ENCODE data around the gene TRIO. TPM values are rescaled to one million over a fixed set of nuclear protein-coding genes. Genes with fewer than 3 reads are reported as not detected.

Gene TRIO
- total RNA-seq, 2 experiments from 2014 or later, result 3.5 to 6.6 TPM

- Mint-ChIP-seq H3K4me1 (ENCODE audit: low read depth) (no peaks in the 10 kb centered on the region), H3K4me3 (no peak overlapping the region), H3K9me3 (ENCODE audit: insufficient read depth) (no peaks in the 10 kb centered on the region), H3K27me3 (ENCODE audit: low read depth) (peaks cover 26% of the 10 kb centered on the region), H3K27ac (no peak overlapping the region), H3K36me3 (ENCODE audit: low read depth) (no peaks in the 10 kb centered on the region)
- no peak for DNase-seq
- CTCF ChIA-PET, result no interaction called here
- POLR2A ChIA-PET, result no interaction called here
- ATAC-seq, result no peak
These were observed 69.0 kb downstream of the TRIO start for GRCh38 chr5:14211818-14212803.

GRCh38 chr5:14212838-14213237, 69.7 kb downstream of the TRIO start:
- DNase-seq, result no peak
- Mint-ChIP-seq H3K36me3 (ENCODE audit: low read depth) (no peaks in the 10 kb centered on the region), H3K4me1 (ENCODE audit: low read depth) (no peaks in the 10 kb centered on the region), H3K27ac (no peak overlapping the region), H3K27me3 (ENCODE audit: low read depth) (peaks cover 23% of the 10 kb centered on the region), H3K4me3 (no peak overlapping the region), H3K9me3 (ENCODE audit: insufficient read depth) (no peaks in the 10 kb centered on the region)
- CTCF ChIA-PET, result interaction anchor here (0.8 kb wide), 1 partner anchor 139 kb away, joined by 3 read pairs; no protein-coding TSS in a partner anchor
- no peak for ATAC-seq
- POLR2A ChIA-PET, result no interaction called here

GRCh38 chr5:14213253-14213652, 70.1 kb downstream of the TRIO start:
- H3K27ac Mint-ChIP-seq, result no peak overlapping the region
- CTCF ChIA-PET, result interaction anchor here (0.8 kb wide), 1 partner anchor 139 kb away, joined by 3 read pairs; no protein-coding TSS in a partner anchor
- H3K9me3 Mint-ChIP-seq (ENCODE audit: insufficient read depth), result no peaks in the 10 kb centered on the region
- DNase-seq, result no peak
- no peak overlapping the region for H3K4me3 Mint-ChIP-seq
- no peaks in the 10 kb centered on the region for H3K4me1 Mint-ChIP-seq (ENCODE audit: low read depth)
- no peak for ATAC-seq
- no peaks in the 10 kb centered on the region for H3K36me3 Mint-ChIP-seq (ENCODE audit: low read depth)
- peaks cover 25% of the 10 kb centered on the region for H3K27me3 Mint-ChIP-seq (ENCODE audit: low read depth)
- POLR2A ChIA-PET, result no interaction called here

GRCh38 chr5:14213813-14214585, 70.9 kb downstream of the TRIO start:
- no peak for DNase-seq
- CTCF ChIA-PET, result interaction anchor here (0.8 kb wide), 1 partner anchor 138 kb away, joined by 3 read pairs; no protein-coding TSS in a partner anchor
- no peak for ATAC-seq
- Mint-ChIP-seq H3K36me3 (ENCODE audit: low read depth) (no peaks in the 10 kb centered on the region), H3K9me3 (ENCODE audit: insufficient read depth) (no peaks in the 10 kb centered on the region), H3K4me3 (no peak overlapping the region), H3K4me1 (ENCODE audit: low read depth) (no peaks in the 10 kb centered on the region), H3K27me3 (ENCODE audit: low read depth) (peaks cover 26% of the 10 kb centered on the region), H3K27ac (no peak overlapping the region)
- POLR2A ChIA-PET, result no interaction called here

- ChIA-PET CTCF (no interaction called here), POLR2A (no interaction called here)
- DNase-seq (no peak), ATAC-seq (no peak)
- Mint-ChIP-seq H3K4me3 (no peak overlapping the region), H3K9me3 (ENCODE audit: insufficient read depth) (no peaks in the 10 kb centered on the region), H3K27ac (no peak overlapping the region), H3K27me3 (ENCODE audit: low read depth) (peaks cover 26% of the 10 kb centered on the region), H3K4me1 (ENCODE audit: low read depth) (no peaks in the 10 kb centered on the region), H3K36me3 (ENCODE audit: low read depth) (no peaks in the 10 kb centered on the region)
These were observed 72.8 kb downstream of the TRIO start for GRCh38 chr5:14215901-14216300.

- no peak overlapping the region for H3K27ac Mint-ChIP-seq
- ChIA-PET CTCF (no interaction called here), POLR2A (no interaction called here)
- H3K4me1 Mint-ChIP-seq (ENCODE audit: low read depth), result peaks cover 1% of the 10 kb centered on the region
- ATAC-seq, result no peak
- H3K4me3 Mint-ChIP-seq, result no peak overlapping the region
- H3K9me3 Mint-ChIP-seq (ENCODE audit: insufficient read depth), result no peaks in the 10 kb centered on the region
- H3K36me3 Mint-ChIP-seq (ENCODE audit: low read depth), result peaks cover 2% of the 10 kb centered on the region
- peaks cover 31% of the 10 kb centered on the region for H3K27me3 Mint-ChIP-seq (ENCODE audit: low read depth)
- DNase-seq, result no peak
These were observed 73.2 kb downstream of the TRIO start for GRCh38 chr5:14216372-14216771.

GRCh38 chr5:14216902-14217301, 73.8 kb downstream of the TRIO start:
- Mint-ChIP-seq H3K36me3 (ENCODE audit: low read depth) (peaks cover 4% of the 10 kb centered on the region), H3K27me3 (ENCODE audit: low read depth) (peaks cover 36% of the 10 kb centered on the region), H3K27ac (no peak overlapping the region), H3K4me3 (no peak overlapping the region), H3K4me1 (ENCODE audit: low read depth) (peaks cover 7% of the 10 kb centered on the region), H3K9me3 (ENCODE audit: insufficient read depth) (no peaks in the 10 kb centered on the region)
- CTCF ChIA-PET, result no interaction called here
- ATAC-seq (no peak), DNase-seq (no peak)
- POLR2A ChIA-PET, result no interaction called here

GRCh38 chr5:14217587-14217986, 74.4 kb downstream of the TRIO start:
- Mint-ChIP-seq H3K4me3 (no peak overlapping the region), H3K4me1 (ENCODE audit: low read depth) (peaks cover 9% of the 10 kb centered on the region), H3K27me3 (ENCODE audit: low read depth) (peaks cover 33% of the 10 kb centered on the region), H3K36me3 (ENCODE audit: low read depth) (peaks cover 4% of the 10 kb centered on the region), H3K9me3 (ENCODE audit: insufficient read depth) (no peaks in the 10 kb centered on the region), H3K27ac (no peak overlapping the region)
- CTCF ChIA-PET, result no interaction called here
- ATAC-seq, result no peak
- DNase-seq, result no peak
- POLR2A ChIA-PET, result no interaction called here

- no peak overlapping the region for H3K27ac Mint-ChIP-seq
- no peak for DNase-seq
- no peaks in the 10 kb centered on the region for H3K9me3 Mint-ChIP-seq (ENCODE audit: insufficient read depth)
- ATAC-seq, result no peak
- POLR2A ChIA-PET, result no interaction called here
- no peak overlapping the region for H3K4me3 Mint-ChIP-seq
- CTCF ChIA-PET, result no interaction called here
- peaks cover 14% of the 10 kb centered on the region for H3K4me1 Mint-ChIP-seq (ENCODE audit: low read depth)
- H3K27me3 Mint-ChIP-seq (ENCODE audit: low read depth), result peaks cover 31% of the 10 kb centered on the region
- peaks cover 4% of the 10 kb centered on the region for H3K36me3 Mint-ChIP-seq (ENCODE audit: low read depth)
These were observed 74.9 kb downstream of the TRIO start for GRCh38 chr5:14218011-14218410.

GRCh38 chr5:14218480-14218879, 75.3 kb downstream of the TRIO start:
- peaks cover 30% of the 10 kb centered on the region for H3K27me3 Mint-ChIP-seq (ENCODE audit: low read depth)
- ATAC-seq (no peak), DNase-seq (no peak)
- peaks cover 4% of the 10 kb centered on the region for H3K36me3 Mint-ChIP-seq (ENCODE audit: low read depth)
- no peaks in the 10 kb centered on the region for H3K9me3 Mint-ChIP-seq (ENCODE audit: insufficient read depth)
- POLR2A ChIA-PET, result no interaction called here
- CTCF ChIA-PET, result no interaction called here
- H3K27ac Mint-ChIP-seq, result no peak overlapping the region
- no peak overlapping the region for H3K4me3 Mint-ChIP-seq
- H3K4me1 Mint-ChIP-seq (ENCODE audit: low read depth), result peaks cover 18% of the 10 kb centered on the region

- DNase-seq (no peak), ATAC-seq (no peak)
- ChIA-PET CTCF (no interaction called here), POLR2A (no interaction called here)
- Mint-ChIP-seq H3K36me3 (ENCODE audit: low read depth) (peaks cover 4% of the 10 kb centered on the region), H3K27me3 (ENCODE audit: low read depth) (peaks cover 28% of the 10 kb centered on the region), H3K27ac (no peak overlapping the region), H3K4me1 (ENCODE audit: low read depth) (peaks cover 22% of the 10 kb centered on the region), H3K4me3 (no peak overlapping the region), H3K9me3 (ENCODE audit: insufficient read depth) (no peaks in the 10 kb centered on the region)
These were observed 75.9 kb downstream of the TRIO start for GRCh38 chr5:14218897-14219573.
